Left forelimb (tissue), 1 donor: ENCODE data around the gene HYDIN.
"Not testable (repeated sequence)": the region's sequence is repeated elsewhere in the genome, so short reads cannot be mapped to it uniquely, and the experiment has no call there.

ENCODE experiments used
- DNase-seq: peaks from one replicate; pipeline ENCODE4 v3.0.0-alpha.2; 2018; ENCODE audit warnings: low spot score

Gene HYDIN

DNA sequence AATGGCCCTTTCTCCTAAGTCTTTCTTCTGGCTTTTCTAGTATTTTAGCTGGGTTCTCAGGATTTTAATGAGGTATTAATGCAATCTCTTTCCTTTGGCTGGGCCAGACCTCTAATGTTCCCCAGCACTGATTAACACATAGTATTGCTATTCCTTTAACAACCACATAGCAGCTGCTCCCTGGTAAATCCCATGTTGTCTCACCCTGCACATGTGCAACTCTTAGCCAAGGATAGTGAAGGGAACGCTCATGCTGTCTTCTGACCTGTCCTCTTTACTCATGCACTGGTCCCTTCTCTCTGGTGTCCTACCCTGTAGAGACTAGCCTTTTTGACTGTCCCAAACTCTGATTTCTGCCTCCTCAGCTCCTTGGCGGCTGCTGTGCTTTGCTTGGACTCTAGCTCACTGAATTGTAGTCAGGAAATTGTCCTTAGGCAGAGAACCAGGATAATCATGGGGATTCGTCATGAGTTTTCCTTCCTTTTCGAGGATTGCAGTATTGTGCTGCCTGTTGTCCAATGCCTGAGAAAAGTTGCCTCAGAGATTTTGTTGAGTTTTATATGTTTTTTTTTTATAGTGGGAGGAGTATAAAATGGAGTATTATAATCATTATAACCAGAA is 406.9 kb downstream of the HYDIN start:
- not testable (repeated sequence) for DNase-seq

DNA sequence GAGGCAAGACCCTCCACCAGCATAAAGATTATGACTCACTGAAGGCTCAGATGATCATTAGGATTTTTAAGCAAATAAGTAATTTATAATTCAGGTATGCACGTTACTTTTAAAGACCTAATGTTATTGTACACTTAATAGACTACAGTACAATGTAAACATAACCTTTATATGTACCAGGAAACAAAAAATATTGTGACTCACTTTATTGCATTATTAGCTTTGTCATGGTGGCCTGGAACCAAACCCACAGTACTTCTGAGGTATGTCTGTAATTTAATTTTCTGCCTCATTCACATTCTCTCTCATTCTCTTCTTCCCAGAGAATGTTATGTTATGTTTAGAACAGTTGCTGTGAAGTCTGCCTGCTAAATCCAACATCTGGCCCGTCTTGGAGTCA is 407.8 kb downstream of the HYDIN start:
- not testable (repeated sequence) for DNase-seq

DNA sequence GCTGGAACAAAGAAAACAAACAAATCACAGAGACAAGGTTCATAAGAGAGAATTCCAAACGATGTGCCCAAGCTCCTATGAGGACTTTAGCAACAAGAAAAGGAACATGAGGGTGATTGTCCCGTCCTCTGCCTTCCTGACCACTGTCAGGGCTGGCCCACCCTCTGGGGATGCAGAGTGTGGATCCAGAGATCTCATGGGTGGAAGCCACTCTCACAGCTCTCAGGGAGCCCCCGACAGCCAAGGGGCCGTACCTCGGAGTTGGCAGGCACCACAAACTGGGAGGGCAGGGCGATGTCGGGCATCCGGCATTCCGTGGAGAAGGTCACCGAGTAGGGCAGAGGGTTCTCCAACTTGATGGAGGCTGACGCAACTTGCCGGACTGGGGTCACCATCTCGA is 412.4 kb downstream of the HYDIN start:
- not testable (repeated sequence) for DNase-seq

DNA sequence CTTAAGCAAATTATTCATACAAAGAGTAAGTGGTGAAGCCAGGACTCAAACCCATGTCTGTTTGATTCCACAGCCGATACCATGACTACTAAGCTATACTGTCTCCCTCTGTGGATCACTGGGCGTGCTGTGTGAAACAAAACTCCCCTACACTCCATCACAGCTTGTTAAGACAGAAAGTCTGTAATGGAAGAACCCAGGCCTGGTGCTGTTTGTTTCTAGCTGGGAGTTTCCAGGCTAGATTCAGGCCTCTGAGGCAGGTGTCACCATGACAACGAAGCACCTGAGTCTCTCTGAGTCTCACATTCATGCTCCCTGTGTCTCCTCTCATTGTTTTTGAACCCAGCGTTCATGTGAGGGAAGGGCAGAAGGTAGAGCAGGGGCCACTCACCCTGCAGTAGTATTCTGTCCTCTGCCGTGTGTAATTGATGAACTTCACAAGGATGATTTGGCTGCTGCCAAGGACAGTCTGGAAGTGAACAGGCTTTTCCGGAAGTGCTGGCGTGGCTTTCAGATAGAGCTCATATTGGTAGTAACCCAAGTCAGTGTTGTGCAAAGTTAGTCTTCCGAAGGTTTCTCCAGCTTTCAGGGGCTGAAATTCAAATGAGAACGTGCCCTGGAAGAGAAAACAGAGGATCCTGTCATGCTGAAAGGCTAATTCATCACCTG is 421.0 kb downstream of the HYDIN start:
- no peak for DNase-seq

DNA sequence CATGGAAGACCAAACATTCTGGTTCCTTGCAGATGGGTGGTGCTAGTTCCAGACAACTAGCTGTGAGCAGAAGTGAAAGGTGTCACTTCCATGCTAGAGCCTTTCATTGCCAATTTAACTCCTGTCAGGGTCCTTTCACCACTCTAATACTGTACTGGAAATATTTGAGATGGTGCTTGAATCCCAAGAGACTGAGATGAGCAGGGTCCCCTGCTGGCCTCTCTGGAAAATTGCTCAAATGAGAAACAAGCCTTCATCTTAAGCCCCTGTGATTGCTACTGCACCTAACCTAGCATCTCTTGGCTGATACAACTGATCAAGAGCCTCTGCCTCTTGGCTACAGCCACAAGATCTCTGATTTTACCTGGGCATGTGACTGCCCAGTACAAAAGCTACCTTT is 422.2 kb downstream of the HYDIN start:
- no peak for DNase-seq

DNA sequence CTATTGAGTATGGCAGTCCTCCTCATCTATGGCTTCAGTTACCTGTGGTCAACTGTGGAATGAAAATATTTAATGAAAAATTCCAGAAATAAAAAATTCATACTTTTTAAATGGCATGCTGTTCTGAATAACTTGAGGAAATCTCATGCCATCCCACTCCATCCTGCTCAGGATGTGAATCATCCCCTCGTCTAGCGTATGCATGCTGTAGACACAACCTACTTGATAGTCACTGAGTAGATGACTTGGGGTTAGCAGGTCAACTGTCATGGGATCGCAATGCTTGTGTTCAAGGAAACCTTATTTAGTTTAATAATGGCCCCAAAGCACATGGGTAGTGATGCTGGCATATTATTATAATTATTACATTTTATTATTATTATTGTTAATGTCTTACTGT is 424.7 kb downstream of the HYDIN start:
- no peak for DNase-seq

DNA sequence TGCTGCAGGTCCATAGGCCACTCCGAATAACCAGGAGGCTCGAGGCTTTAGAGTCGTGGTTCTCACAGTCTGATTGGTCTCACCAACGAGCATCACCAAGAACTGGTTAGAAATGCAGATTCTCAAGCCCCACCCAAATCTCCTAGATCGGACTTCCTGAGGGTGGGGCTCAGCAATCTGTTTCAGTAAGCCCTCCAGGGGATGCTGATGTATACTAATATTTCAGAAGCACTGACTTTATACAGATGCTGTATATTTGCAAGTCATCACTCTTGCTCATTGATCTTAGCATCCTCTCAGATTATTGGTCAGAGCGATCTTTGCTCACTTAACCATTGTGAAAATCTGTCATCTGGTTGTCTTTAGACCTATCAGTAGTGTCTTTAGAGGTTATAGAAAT is 425.1 kb downstream of the HYDIN start:
- no peak for DNase-seq

DNA sequence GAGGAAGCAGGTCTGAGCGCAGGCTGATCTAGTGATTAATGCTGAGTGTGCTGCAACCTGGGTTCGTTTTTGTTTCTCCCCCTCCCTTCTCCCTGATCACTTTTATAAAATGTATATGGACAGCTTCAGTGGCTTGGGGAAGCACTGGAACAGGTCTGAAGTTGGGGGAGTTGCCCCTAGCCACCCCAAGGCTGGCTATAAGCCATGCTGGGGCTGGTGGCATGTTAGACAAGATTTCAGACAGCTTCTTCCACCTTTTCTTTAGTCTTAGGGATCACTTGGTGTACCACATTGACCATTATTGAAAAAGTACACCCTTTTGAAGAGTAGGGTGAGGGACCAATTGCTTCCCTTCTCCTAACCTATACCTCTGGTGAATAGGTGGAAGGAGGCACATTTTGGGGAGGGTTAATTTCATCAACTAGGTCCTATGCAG is 425.8 kb downstream of the HYDIN start:
- no peak for DNase-seq

DNA sequence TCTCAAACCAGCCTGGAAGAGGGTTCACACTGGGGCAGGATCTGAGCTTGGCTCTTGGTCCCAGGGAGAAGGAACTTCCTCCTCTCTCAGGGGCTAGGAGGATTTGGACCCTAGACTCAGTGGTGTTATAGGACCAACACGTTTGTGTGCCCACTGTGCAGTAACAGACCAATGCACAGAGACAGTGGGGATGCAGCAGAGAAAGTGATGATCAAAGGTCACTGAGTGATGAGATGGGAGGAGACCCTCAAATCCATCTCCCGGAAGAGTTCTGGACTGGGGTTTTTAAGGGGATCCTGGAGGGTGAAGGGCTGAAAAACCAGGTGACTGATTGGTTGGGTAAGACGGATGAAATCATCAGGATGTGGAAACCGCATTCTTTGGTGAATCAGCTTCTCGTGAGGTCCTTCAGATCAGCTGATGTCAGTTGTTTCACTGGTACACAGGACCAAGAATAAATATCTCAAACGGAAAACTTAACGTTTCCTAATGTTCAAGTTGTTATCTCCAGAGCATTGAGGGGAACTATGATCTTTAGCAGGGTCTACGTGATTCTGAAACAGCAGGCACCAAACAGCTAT is 426.3 kb downstream of the HYDIN start:
- DNase-seq = no peak

DNA sequence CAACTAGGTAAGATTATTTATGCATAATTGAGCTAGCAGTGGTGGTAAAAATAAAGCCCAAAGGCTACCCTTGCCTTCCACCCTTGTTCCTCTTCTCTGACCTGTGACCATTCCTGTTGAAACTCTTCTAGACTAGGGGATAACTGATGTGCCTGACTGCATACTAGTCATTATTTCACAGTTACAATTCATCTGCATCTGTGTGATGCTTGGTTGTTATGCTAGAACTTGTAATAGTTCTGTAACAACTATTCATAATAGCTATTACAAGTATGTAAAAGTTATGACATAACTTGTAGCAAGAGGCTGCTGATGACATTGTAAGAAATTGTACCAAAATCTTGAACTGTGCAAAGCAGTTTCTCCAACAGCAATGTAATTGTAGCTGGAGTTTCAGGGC is 427.2 kb downstream of the HYDIN start:
- no peak for DNase-seq

DNA sequence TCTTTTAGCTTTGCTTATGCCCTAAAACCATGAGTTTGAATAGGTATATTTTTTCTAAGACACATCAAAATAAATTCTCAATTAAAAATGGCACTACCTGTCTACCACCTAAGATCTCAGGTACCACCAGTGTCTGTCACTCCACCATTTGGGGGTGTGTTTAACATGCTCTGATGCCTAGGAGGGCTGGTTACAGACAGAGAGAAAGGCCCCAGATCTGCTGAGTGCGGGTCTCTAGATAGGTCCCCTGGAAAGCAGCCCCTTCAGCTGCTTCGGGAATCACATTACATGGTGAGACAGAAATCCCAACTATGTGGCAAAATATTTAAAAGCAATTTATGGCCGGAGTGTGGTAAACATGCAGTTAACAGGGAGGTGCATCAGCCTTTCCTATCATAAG is 428.9 kb downstream of the HYDIN start:
- DNase-seq = no peak

DNA sequence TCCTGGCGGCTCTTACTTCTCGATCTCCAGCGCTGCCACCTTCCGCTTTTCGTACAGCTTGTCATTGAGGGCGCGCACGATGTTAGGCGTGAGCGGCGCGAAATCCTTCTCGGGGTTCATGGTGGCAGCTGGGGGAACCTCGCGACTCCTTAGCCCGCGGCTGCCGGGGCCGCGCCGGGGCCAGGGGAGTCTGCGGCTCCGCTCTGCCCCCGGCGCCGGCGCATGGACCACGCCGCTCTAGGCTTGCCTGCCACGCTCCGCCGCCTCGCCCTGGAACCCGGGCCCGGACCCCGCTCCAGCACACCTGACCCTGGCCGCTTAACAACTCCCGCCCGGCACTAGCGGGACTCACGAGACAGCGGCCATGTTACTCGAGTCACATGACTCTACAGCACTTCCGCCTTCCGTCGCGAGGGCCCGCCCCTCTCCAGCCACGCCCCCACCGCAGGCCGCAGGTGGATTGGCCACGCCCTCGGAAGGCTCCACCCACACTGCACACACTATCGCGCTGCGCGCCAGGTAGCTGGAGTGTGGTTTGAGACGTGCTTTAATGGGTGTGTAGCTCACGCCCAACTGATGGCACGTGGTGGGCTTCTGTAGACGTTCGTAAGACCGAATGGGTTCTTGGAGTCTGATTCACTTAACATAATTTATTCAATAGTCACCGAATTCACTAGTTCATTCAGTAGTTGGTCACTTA is 429.6 kb downstream of the HYDIN start, which contains the start of gene VAC14:
Gene VAC14, minus strand, starts transcription at position 378 of the 700 bp plus-strand sequence. Its CDS starts 258 bp downstream, at position 120.
- peak; percentile 86 for DNase-seq

DNA sequence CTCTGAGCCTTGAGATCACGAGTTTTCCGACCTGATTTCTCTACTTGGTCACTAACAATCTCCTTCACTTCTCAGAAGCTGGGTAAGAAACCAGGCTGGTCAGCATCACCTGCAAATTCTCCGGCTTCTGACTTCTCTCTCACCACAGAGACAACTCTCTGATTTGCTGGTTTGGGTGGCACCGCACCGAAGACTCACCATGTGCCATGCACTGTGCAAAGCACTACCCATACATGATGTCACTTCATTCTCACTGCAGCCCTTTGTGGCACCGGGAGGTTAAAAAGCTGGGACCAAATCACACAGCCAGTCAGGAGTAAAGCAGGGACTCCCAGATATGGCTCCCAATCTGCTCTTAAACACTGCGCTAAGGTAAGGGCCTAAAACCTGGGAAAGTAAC is 430.2 kb downstream of the HYDIN start:
- DNase-seq = no peak

DNA sequence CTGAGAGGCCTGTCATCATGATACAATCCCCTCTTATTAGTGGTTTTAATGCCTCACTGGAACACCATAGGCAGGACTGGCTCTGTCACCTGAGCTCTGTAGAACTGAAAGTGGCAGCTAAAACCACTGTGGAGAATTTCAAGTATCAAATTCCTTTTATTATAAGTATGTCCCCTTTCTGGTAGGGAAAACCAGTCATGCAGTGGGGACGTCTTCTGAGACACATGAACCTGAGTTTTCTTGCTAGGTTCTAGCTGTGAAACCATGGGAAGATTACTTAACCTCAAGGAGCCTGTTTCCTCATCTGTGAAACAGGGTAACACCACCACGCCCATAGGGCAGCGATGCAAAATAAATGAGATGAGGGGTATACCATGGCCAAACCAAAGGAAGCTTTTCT is 434.2 kb downstream of the HYDIN start:
- DNase-seq = no peak

DNA sequence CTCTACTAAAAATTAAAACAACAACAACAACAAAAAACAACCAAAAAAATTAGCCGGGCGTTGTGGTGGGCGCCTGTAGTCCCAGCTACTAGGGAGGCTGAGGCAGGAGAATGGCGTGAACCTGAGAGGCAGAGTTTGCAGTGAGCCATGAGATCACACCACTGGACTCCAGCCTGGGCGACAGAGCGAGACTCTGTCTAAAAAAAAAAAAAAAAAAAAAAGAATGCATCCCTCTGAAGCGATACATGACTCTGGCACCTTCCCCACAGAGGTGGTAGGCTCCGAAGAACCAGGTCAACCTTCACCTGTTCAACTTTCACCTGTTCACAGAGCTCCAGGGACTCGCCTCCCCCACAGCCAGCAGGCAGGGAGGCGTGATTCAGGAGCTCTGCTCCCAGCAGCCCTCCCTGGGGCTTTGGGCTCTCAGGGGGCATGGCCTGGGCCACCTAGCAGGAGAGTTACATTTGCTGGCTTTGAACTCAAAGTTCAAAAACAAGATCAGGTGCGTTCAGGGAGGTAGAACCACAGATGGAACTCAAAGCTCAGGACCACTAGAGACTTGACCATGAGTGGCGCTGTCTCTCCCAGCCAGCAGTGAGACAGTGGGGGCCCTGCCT is 435.1 kb downstream of the HYDIN start:
- no peak for DNase-seq

DNA sequence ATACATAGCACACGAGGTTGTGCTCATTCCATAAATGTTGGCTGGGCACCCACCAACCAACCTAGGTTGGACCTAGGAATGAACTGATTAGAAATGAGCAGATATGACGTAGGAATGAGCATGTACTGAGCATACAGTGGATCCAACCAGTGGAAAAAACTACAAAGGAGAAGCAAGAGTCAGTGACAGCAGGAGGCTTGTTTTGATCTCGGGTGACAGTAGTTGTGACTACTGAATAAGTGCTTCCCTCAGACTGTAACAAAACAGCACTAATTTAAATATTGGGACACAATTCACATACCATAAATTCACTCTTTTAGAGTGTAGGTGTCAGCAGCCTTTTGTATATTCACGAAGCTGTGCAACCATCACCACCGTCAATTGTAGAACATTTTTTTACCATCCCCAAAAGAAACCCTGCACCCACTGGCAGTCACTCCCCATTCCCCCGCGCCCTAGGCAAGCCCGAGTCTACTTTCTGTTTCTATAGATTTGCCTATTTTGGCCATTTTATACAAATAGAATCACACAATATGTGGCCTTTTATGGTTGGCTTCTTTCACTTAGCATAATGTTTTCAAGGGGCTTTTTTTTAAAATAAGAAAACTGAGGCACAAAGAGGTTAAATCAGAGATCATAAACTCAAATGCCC is 436.5 kb downstream of the HYDIN start:
- DNase-seq = no peak

DNA sequence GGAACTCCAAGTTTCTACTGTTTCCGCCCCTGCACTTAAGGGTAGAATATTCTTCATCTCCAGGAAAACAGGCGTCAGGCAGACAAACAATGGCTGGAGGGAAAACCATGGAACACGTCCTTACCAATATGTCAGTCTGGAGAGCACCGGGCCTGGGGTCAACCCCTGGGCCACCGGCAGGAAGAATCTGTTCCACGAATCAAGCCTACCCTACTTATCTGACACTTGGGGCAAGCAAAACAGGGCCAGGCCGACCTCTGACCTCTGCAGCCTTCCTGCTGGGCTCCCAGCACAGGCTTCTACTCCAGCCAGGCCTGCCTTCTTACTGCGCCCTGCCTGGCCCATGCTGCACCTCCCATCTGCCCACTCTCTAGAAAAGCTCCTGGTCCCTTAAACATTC is 439.7 kb downstream of the HYDIN start:
- DNase-seq = no peak

DNA sequence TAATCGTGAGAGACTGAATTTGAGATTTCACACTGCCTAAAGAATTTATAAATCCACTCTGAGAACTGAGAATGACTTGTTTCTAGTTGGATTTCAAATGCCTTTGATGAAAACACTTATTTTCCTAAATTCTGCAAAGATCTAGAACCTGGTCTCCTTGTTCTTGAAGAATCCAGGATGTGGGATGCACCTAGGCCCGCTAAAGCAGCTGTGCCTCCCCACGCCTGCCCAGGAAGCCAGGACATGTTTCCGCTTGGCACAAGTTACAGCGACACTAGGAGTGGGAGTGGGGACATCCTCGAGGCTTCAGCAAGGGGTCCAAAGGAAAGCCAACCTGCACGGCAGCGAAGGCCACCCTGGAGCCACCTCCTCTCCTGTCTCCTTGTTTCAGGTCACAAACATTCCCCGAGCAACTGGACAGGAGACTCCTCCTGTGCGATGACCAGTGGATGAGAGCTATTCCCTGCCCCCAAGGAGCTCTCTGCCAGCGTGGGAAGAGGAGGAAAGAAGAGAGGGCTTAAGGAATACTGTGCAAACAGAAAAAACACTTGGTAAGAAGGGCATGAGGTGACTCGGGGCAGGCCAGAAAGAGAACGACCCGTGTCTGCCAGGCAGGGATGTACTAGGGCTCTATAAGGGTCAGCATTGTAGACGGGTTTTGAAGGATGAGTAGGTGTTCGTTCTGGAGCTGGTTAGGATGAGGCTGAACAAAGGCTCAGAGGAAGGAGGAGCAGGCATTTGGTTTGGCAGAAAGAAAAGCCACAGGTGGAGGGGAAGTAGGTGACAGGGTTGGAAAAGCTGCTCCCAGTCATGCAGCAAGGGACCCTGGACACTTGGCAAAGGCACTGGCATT is 440.7 kb downstream of the HYDIN start:
- DNase-seq = no peak

DNA sequence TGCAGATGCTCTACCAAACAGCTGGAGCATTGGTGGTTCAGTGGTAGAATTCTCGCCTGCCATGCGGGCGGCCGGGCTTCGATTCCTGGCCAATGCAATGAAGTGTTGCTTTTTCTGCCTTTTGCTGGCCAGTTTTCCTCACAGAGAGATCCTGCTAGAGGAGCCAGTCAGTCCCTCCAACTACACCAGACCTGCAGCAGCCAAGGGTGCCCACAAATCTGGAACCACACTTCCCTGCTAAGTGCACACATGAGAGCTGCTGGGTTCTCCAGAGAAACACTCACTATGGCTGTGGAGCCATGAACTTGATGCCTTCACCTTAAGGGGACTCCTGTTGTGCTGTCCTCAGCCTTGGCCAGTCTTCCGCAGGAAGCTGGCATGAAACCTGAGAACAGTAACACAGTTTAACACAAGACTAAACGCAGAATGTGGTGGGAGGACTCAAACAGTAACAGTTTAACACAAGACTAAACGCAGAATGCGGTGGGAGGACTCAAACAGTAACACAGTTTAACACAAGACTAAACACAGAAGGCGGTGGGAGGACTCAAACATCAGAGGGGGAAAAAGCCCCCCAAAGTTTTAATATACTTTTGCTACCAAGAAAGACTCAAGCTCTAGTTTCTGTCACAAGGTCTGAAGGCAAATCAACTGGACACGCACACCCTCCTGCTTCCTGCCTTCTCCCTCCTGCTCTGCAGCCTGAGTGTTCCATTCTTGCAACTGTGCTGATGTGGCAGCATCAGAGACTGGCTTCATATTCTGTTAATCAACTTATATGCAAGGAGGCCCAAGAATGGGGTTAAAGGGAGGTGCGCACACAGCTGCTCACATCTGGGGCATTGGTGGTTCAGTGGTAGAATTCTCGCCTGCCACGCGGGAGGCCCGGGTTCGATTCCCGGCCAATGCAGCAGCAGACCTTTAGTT is 441.6 kb downstream of the HYDIN start:
- peak; percentile 88 for DNase-seq
